Effector memory CD8-positive, alpha-beta T cell (primary cell): Measurements from ENCODE around the gene EDC4.
A peak's percentile ranks its signal among the peaks of the same experiment; 100 is the strongest.
"Not testable (repeated sequence)": the region's sequence is repeated elsewhere in the genome, so short reads cannot be mapped to it uniquely, and the experiment has no call there.

ENCODE experiments used
- ATAC-seq: fragments of 150-1000 bp; cut with Tn5 transposase; replicated peaks from 2 replicates; pipeline ENCODE4 v1.10.0; 2021; ENCODE audit warnings: mild to moderate bottlenecking, moderate library complexity
- DNase-seq, 3 experiments: peaks; one replicate each; pipeline ENCODE4 v3.0.0; 2021
- H3K27ac Mint-ChIP-seq, 2 donors: one replicate each; pipeline ENCODE4 v1.8.0; 2022; ENCODE audit warnings: mild to moderate bottlenecking in 2 of 2, mixed read lengths in 2 of 2, moderate library complexity in 2 of 2
- H3K27me3 Mint-ChIP-seq, 2 donors: one replicate each; pipeline ENCODE4 v1.8.0; 2022; ENCODE audit warnings: mixed read lengths in 2 of 2
- H3K36me3 Mint-ChIP-seq: one replicate; pipeline ENCODE4 v1.8.0; 2022; ENCODE audit warnings: mild to moderate bottlenecking, moderate library complexity, mixed read lengths; ENCODE audit not compliant: insufficient read depth
- H3K4me1 Mint-ChIP-seq, 2 donors: one replicate each; pipeline ENCODE4 v1.8.0; 2022; ENCODE audit warnings: low read depth in 2 of 2, mixed read lengths in 2 of 2
- H3K4me3 Mint-ChIP-seq, 2 donors: one replicate each; pipeline ENCODE4 v1.8.0; 2022; ENCODE audit warnings: mild to moderate bottlenecking in 2 of 2, mixed read lengths in 2 of 2, moderate library complexity in 2 of 2
- H3K9me3 Mint-ChIP-seq, 2 donors: one replicate each; pipeline ENCODE4 v1.8.0; 2022; ENCODE audit warnings: mixed read lengths in 2 of 2
- total RNA-seq, 9 experiments: gene quantifications; one replicate each; lab custom pipeline; 2026; lab: John Stamatoyannopoulos, UW

EDC4 gene
- total RNA-seq, result 79.8 to 133 (median 115) reads per million in 9 experiments

- H3K36me3 Mint-ChIP-seq, result peaks cover 58% of the 10 kb centered on the region
- DNase-seq, result peak; percentile 85 to 91 (median 90)
- H3K27me3 Mint-ChIP-seq, result no peaks in the 10 kb centered on the region
- peaks cover 35 to 36% of the 10 kb centered on the region in 2 donors for H3K4me1 Mint-ChIP-seq
- peak within 1 kb of the TSS; percentile 91 to 96 for H3K27ac Mint-ChIP-seq
- no peaks in the 10 kb centered on the region for H3K9me3 Mint-ChIP-seq
- peak within 1 kb of the TSS; percentile 84 to 93 for H3K4me3 Mint-ChIP-seq
- peak; percentile 91 for ATAC-seq
Measured at GRCh38 chr16:67872631-67873434, at the start of gene EDC4. TSS of gene EDC4 (plus strand) at chr16:67873052. CDS start at chr16:67873262, 210 bp downstream.

GRCh38 chr16:67825119-67825518 lies 47.7 kb upstream of the EDC4 start:
- Mint-ChIP-seq H3K36me3 (peaks cover 4% of the 10 kb centered on the region), H3K9me3 (no peaks in the 10 kb centered on the region), H3K27me3 (no peaks in the 10 kb centered on the region), H3K27ac (peak overlapping the region in 1 of 2 donors; percentile 52), H3K4me3 (no peak overlapping the region), H3K4me1 (peaks cover 0 to 2% of the 10 kb centered on the region in 2 donors)
- ATAC-seq (no peak), DNase-seq (no peak)

- H3K9me3 Mint-ChIP-seq, result no peaks in the 10 kb centered on the region
- DNase-seq, result no peak
- H3K4me1 Mint-ChIP-seq, result peaks cover 0 to 2% of the 10 kb centered on the region in 2 donors
- no peaks in the 10 kb centered on the region for H3K27me3 Mint-ChIP-seq
- no peak overlapping the region for H3K4me3 Mint-ChIP-seq
- peaks cover 4% of the 10 kb centered on the region for H3K36me3 Mint-ChIP-seq
- ATAC-seq, result no peak
- H3K27ac Mint-ChIP-seq, result no peak overlapping the region
Measured at GRCh38 chr16:67825906-67826305, 46.9 kb upstream of the EDC4 start.

- Mint-ChIP-seq H3K27ac (peak overlapping the region; percentile 15 to 49), H3K36me3 (peaks cover 8% of the 10 kb centered on the region), H3K9me3 (no peaks in the 10 kb centered on the region), H3K4me3 (no peak overlapping the region), H3K27me3 (no peaks in the 10 kb centered on the region), H3K4me1 (peaks cover 9 to 13% of the 10 kb centered on the region in 2 donors)
- DNase-seq, result no peak
- no peak for ATAC-seq
Measured at GRCh38 chr16:67828651-67829050, 44.2 kb upstream of the EDC4 start.

- Mint-ChIP-seq H3K4me3 (peak overlapping the region; percentile 91 to 93), H3K27me3 (no peaks in the 10 kb centered on the region), H3K4me1 (peaks cover 9 to 17% of the 10 kb centered on the region in 2 donors), H3K27ac (peak overlapping the region; percentile 91), H3K9me3 (no peaks in the 10 kb centered on the region), H3K36me3 (peaks cover 15% of the 10 kb centered on the region)
- ATAC-seq, result no peak
- DNase-seq, result no peak
Measured at GRCh38 chr16:67833030-67833414, 39.8 kb upstream of the EDC4 start.

GRCh38 chr16:67833415-67834241 lies 39.2 kb upstream of the EDC4 start:
- peak overlapping the region; percentile 91 for H3K27ac Mint-ChIP-seq
- H3K9me3 Mint-ChIP-seq, result no peaks in the 10 kb centered on the region
- ATAC-seq (peak; percentile 99), DNase-seq (peak; percentile 94 to 96 (median 95))
- H3K27me3 Mint-ChIP-seq, result no peaks in the 10 kb centered on the region
- H3K36me3 Mint-ChIP-seq, result peaks cover 15% of the 10 kb centered on the region
- peak overlapping the region; percentile 91 to 93 for H3K4me3 Mint-ChIP-seq
- peaks cover 9 to 17% of the 10 kb centered on the region in 2 donors for H3K4me1 Mint-ChIP-seq

GRCh38 chr16:67834242-67834614 lies 38.6 kb upstream of the EDC4 start:
- no peak for ATAC-seq
- H3K36me3 Mint-ChIP-seq, result peaks cover 15% of the 10 kb centered on the region
- peaks cover 9 to 17% of the 10 kb centered on the region in 2 donors for H3K4me1 Mint-ChIP-seq
- no peaks in the 10 kb centered on the region for H3K27me3 Mint-ChIP-seq
- peak overlapping the region; percentile 91 to 93 for H3K4me3 Mint-ChIP-seq
- H3K9me3 Mint-ChIP-seq, result no peaks in the 10 kb centered on the region
- H3K27ac Mint-ChIP-seq, result peak overlapping the region in 1 of 2 donors; percentile 91
- DNase-seq, result no peak

- H3K9me3 Mint-ChIP-seq, H3K4me3 Mint-ChIP-seq, DNase-seq, H3K27ac Mint-ChIP-seq, ATAC-seq, H3K27me3 Mint-ChIP-seq: not testable (repeated sequence)
- Mint-ChIP-seq H3K4me1 (peaks cover 16 to 19% of the 10 kb centered on the region in 2 donors), H3K36me3 (peaks cover 16% of the 10 kb centered on the region)
Measured at GRCh38 chr16:67837190-67837589, 35.7 kb upstream of the EDC4 start.

GRCh38 chr16:67837811-67838210 lies 35.0 kb upstream of the EDC4 start:
- DNase-seq, result no peak
- peaks cover 20% of the 10 kb centered on the region for H3K36me3 Mint-ChIP-seq
- H3K9me3 Mint-ChIP-seq, result no peaks in the 10 kb centered on the region
- H3K27ac Mint-ChIP-seq, result no peak overlapping the region
- H3K4me1 Mint-ChIP-seq, result peaks cover 13 to 19% of the 10 kb centered on the region in 2 donors
- H3K27me3 Mint-ChIP-seq, result no peaks in the 10 kb centered on the region
- ATAC-seq, result no peak
- no peak overlapping the region for H3K4me3 Mint-ChIP-seq

- no peaks in the 10 kb centered on the region for H3K9me3 Mint-ChIP-seq
- H3K4me3 Mint-ChIP-seq, result peak overlapping the region; percentile 92 to 96
- ATAC-seq (no peak), DNase-seq (no peak)
- H3K4me1 Mint-ChIP-seq, result peaks cover 34 to 36% of the 10 kb centered on the region in 2 donors
- no peaks in the 10 kb centered on the region for H3K27me3 Mint-ChIP-seq
- H3K36me3 Mint-ChIP-seq, result peaks cover 27% of the 10 kb centered on the region
- peak overlapping the region; percentile 93 to 95 for H3K27ac Mint-ChIP-seq
Measured at GRCh38 chr16:67841198-67841815, 31.5 kb upstream of the EDC4 start.

GRCh38 chr16:67841816-67842508 lies 30.9 kb upstream of the EDC4 start, which contains the start of gene THAP11:
TSS of gene THAP11 (plus strand) at chr16:67842320. CDS start at chr16:67842555, 235 bp downstream.
- Mint-ChIP-seq H3K9me3 (no peaks in the 10 kb centered on the region), H3K27me3 (no peaks in the 10 kb centered on the region), H3K4me1 (peaks cover 34 to 36% of the 10 kb centered on the region in 2 donors), H3K27ac (peak within 1 kb of the TSS; percentile 93 to 95), H3K4me3 (peak within 1 kb of the TSS; percentile 92 to 96), H3K36me3 (peaks cover 29% of the 10 kb centered on the region)
- peak; percentile 55 for ATAC-seq
- DNase-seq, result peak; percentile 95 to 98 (median 95)

GRCh38 chr16:67842509-67843342 lies 30.1 kb upstream of the EDC4 start:
- H3K4me1 Mint-ChIP-seq, result peaks cover 37 to 39% of the 10 kb centered on the region in 2 donors
- no peaks in the 10 kb centered on the region for H3K9me3 Mint-ChIP-seq
- DNase-seq (peak; percentile 59 to 64 (median 63)), ATAC-seq (peak; percentile 31)
- H3K27ac Mint-ChIP-seq, result peak overlapping the region; percentile 93 to 95
- no peaks in the 10 kb centered on the region for H3K27me3 Mint-ChIP-seq
- peak overlapping the region; percentile 92 to 96 for H3K4me3 Mint-ChIP-seq
- H3K36me3 Mint-ChIP-seq, result peaks cover 27% of the 10 kb centered on the region
